ENCODE results near the gene PGAM2.
"Not testable (repeated sequence)": the region's sequence is repeated elsewhere in the genome, so short reads cannot be mapped to it uniquely, and the experiment has no call there.

Gene PGAM2

DNA sequence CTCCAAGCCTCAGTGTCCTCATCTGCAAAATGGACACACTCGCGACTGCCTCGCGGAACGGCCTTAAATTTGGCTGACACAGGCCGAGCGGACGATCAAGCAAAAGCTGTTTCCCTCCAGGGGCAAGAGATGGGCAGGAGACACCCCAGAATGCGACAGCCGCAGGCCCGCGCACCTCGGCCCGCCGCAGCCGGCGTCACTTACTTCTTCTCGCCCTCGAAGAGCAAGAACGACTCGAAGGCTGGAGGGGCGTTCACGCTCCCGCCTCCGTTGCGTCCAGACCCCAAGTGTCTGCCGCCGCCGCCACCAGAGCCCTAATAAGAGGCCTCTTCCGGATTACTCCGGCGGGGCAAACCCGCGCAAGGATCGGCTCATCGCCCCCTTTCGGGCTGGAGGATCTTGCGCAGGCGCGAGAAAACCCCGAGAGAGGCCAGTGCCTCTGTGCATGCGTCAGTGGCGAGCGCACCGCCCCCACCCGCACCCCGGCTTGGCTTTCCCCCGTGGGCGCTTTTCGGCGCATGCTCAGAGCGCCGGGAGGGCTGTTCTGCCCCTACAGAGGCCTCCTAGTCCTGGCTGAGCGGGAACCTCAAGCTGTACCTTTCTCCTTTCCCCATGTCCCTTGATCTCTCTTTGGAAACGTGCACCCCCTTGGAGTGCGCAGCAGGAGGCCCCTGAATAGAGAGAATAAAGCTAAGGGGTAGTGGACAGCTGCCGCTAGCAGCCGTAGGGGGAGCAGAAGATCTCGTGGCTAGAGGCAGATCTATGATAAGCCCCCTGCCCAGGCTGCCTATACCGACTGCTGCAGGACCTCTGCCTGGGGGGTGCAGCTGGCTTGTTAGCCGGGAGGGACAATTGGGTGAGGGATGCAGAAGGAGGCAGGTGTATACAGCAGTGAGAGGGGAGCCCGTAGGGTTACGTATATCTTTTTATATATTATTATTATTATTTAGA lies 46.2 kb downstream of the PGAM2 start:
- DNase-seq, result peak; percentile 99

GRCh38 chr7:44015090-44015489 lies 50.3 kb downstream of the PGAM2 start:
- DNase-seq, result not testable (repeated sequence)
